NCI-H146 treated with DMSO at 0.1 percent for 48 hours (cell line): Measurements from ENCODE around the gene ZNF766.
"Not testable (repeated sequence)": the region's sequence is repeated elsewhere in the genome, so short reads cannot be mapped to it uniquely, and the experiment has no call there.

Experiments used
- DNase-seq: peaks from one replicate; lab custom pipeline; 2025; ENCODE audit not compliant: unreplicated experiment; lab: John Stamatoyannopoulos, UW

The ZNF766 gene

DNA sequence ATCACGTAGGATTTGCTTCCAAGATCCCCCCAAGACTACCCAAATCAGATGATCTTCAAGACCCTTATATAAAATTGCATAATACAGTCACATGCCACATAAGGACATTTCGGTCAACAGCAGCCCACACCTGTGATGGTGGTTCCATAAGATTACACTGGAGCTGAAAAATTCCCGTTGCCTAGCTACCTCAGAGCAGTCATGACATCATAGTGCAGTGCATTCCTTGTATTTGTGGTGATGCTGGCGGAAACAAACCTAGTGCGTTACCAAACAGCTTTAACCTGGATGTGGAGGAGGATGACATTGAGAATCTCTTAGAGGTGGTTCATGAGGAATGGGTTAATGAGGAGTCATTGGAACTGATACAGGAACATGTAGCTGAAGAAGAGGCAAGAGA is 4.8 kb downstream of the ZNF766 start:
- no peak for DNase-seq

DNA sequence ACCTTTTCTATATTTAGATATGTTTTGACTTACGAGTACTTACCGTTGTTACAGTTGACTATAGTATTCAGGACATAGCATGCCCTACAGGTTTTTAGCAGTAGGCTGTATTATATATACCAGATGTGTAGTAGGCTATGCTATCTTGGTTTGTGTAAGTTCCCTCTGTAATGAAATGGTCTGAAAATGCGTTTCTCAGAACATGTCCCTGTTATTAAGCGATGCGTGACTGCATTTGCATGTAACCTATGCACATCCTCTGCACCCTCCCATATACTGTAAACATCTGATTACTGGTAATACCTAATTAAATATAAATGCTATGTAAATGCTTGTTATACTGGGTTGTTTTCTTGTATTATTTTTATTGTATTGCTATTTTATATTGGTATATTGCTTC is 6.6 kb downstream of the ZNF766 start:
- DNase-seq: no peak

DNA sequence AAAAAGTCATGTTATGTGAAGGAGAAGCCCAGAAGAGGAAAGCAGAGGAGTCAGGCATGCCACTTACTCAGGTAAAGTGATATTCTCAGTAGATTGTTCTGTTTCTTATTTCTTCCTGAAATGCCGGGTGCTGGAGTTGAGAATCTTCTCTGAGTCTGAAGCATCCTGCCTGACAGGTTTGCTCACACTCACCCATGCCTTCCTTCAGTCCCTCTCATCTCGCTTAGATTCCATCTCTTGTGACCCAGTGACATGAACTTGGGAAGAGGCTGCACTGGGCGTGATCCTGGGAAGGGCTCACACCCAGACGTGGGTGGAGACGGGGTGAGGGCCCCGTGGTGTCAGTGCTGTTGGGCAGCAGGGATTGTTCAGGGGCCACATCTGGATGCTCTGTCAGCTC is 8.1 kb downstream of the ZNF766 start:
- DNase-seq: no peak

DNA sequence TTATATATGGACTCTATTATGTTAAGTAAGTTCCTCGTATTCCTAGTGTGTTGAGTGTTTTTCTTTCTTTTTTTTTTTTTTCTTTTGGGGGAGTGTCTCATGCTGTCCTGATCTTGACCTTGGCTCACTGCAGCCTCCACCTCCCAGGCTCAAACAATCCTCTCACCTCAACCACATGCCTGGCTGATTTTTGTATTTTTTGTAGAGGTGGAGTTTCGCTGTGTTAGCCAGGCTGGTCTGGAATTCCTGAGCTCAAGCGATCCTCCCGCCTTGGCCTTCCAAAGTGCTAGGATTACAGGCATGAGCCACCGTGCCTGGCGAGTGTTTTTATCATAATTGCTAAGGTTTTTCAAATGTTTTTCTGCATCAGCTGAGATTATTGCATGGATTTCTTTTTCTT is 16.9 kb downstream of the ZNF766 start:
- no peak for DNase-seq

DNA sequence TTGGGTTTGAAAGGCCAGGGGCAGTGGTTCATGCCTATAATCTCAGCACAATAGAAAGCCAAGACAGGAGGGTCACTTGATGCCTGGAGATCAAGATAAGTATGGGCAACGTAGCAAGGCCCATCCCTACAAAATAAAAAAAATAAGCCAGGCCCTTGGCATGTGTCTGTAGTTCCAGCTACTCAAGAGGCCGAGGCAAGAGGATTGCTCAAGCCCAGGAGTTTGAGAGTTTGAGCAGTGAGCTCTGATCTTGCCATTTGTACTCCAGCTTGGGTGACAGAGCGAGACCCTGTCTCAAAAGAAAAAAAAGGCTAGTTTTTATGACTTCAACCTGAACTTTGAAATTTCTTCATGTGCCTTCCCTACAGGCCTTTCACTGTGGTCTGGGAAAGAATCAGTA is 22.4 kb downstream of the ZNF766 start:
- no peak for DNase-seq

DNA sequence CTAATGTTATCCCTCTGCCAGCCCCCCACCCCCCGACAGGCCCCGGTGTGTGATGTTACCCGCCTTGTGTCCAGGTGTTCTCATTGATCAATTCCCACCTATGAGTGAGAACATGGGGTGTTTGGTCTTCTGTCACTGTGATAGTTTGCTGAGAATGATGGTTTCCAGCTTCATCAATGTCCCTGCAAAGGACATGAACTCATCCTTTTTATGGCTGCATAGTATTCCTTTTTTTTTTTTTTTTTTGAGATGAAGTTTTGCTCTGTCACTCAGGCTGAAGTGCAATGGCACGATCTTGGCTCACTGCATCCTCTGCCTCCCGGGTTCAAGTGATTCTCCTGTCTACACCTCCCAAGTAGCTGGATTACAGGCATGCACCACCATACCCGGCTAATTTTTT is 23.6 kb downstream of the ZNF766 start:
- DNase-seq: not testable (repeated sequence)

DNA sequence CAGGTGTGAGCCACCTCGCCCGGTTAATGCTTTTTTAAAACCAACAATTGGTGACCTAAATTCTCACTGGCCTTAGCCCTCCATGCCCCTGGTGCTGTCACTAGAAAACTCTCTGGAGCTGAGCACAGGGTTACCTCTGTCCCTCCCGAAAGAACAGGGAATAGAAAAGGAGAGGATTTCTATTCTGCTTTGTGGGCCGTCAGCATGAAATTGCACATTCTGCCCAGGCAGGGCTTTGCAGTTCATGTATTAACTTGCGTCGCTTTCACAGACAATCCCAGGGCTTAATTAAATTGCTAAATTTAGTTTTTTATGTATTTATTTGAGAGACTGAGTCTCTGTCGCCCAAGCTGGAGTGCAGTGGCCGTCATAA is 27.0 kb downstream of the ZNF766 start:
- no peak for DNase-seq

DNA sequence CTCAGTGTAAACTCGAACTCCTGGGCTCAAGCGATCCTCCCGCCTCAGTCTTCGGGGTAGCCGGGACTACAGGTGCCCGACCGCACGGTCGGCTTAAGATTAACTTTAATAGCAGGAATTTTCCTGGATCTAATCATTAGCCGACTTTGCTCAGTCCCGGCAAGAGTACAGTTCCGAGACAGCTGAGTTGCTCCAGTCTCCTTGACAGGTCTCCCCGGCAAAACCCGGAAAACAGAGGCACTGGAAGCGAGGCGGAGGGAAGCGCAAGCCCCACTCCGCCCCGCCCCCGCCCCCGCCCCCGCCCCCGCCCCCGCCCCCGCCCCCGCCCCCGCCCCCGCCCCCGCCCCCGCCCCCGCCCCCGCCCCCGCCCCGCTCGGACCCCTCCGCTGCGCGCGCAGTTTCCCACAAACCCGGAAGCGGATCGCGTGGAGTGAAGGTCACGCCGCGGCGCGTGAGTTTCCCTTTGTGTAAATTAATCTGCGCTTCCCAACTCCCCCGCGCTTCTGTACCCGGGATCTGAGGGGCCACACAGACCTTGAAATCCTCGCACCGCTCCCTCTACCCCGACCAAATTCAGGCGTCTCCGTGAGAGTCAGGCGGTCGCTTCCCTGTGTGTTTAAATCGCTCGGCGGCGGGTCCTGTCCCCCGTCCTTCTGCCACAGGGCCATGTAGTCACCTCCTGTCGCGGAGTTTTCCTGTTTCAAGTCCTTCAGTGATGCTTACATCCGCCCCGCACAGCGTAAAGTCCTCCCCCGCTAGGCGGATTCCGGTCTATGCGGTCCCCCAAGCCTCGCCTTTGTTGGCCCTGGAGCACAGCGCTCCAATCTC is 27.6 kb downstream of the ZNF766 start, which contains the start of gene ZNF480:
TSS of gene ZNF480 (plus strand) at position 397 of the 828 bp plus-strand sequence. CDS start 3,244 bp downstream, outside the sequence.
- DNase-seq: peak; percentile 80

DNA sequence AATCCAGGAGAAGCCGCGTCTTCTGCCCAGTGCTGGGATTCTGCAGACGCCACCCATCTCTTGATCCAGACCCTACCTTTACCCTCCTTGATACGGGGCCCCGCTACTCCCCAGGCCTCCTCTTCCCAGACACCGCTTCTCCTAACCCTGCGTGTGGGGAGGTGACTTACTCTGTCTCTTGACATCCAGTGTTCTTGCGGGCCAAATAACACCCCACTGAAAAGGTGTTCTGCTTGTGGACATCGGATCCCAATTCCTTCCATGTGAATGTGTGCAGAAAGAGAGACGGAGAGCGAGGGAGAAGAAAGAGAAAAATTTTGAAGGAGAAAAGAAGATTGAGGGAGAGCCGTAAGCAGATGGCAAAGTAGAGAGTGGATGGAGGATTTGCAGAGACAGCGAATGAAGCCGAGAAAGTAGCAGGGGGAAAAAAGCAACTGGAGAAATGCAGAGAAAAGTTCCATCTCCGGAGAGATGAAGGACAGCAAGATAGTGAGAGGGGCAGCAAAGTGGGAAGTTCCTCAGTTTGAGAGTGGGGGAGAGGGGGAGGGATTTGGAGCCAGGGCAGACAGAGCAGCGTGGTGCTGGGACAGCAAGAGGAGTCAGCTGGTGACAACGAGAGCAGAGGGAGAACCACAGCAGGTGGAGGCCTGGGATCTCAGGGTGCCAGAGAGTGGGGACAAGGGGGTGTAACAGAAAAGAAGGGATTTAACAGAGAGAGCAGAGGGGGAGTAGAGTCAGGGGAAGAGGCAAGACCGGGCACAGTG is 28.4 kb downstream of the ZNF766 start:
- peak; percentile 6 for DNase-seq

DNA sequence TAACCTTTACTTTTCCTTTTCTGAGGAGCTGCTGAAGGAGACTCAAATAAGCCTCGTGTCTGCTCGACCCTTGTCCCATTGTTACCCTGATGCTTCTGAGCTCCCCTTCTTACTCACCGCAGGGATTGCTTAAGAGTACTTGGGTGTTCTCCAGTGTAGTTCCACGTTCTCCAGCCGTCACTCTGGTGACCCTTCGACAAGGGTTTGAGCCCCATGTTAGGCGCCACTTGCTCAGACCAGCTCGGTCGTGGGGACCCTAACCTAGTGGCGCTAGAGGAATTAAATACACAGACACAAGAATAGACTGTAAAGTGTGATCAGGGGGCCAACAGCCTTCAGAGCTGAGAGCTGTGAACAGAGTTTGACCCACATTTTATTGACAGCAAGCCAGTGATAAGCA is 37.9 kb downstream of the ZNF766 start:
- no peak for DNase-seq

DNA sequence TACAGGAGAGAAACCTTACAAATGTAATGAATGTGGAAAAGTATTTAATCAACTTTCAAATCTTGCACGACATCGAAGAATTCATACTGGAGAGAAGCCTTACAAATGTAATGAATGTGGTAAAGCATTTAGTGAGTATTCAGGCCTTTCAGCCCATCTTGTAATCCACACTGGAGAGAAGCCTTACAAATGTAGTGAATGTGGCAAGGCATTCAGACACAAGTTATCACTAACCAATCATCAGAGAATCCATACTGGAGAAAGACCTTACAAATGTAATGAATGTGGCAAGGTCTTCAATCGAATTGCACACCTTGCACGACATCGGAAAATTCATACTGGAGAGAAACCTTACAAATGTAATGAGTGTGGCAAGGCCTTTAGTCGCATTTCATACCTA is 53.0 kb downstream of the ZNF766 start:
- DNase-seq: no peak

DNA sequence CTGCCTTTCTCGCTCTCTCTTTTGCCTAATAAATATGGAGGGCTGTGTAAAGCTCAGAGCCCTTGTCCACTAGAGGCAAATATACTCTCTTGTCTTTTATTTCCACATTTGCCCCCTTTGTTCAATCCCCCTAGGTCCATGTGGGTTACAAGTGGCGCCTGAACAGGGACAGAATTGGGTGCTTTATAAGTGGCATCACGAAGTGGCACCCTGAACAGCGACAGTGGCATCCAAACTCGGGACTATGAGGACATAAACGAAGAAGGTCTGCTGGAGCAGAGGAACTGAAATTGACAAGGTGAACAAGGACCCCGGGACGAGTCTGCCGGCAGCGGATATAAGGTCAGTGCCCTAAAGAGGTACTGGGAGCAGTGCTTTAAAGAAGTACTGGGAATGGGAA is 62.4 kb downstream of the ZNF766 start:
- no peak for DNase-seq

DNA sequence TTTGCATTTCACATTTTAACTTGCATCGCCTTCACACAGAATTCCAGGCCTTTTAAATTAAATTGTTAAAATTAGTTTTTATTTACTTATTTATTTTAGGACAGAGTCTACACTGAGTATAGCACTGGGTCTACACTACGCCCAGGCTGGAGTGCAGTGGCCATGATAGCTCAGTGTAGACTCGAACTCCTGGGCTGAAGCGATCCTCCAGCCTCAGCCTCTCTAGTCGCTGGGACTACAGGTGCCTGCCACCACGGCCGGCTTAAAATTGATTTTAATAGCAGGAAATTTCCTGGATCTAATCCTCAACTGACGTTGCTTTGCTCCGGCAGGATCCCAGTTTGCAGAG is 66.4 kb downstream of the ZNF766 start:
- no peak for DNase-seq

DNA sequence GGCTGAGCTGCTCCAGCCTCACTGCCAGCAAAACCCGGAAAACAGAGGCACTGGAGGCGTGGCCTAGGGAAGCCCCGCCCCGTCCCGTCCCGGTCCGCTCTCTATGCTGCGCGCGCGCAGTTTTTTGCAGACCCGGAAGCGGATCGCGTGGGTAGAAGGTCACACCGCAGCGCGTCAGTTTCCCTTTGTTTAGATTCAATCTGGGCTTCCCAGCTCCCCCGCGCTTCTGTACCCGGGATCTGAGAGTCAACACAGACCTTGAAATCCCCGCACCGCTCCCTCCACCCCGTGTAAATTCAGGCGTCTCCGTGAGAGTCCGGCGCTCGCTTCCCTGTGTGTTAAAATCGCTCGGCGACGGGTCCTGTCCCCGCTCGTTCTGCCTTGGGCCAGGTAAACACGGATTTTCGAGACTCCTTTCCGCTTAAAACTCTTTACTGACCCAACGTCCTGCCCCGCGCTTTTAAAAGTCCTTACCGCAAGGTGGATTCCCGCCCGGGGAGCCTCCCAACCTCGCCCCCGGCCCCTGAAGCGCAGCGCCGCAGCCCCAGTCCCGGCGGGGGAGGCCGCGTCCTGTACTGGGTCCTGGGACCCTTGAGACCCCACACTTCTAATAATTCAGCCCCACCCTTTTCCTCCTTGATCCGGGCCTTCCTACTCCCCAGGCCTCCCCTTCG is 66.9 kb downstream of the ZNF766 start, which contains the start of gene ZNF610:
TSS of gene ZNF610 (plus strand) at position 127 of the 674 bp plus-strand sequence. CDS start 12,930 bp downstream, outside the sequence.
- peak; percentile 65 for DNase-seq

DNA sequence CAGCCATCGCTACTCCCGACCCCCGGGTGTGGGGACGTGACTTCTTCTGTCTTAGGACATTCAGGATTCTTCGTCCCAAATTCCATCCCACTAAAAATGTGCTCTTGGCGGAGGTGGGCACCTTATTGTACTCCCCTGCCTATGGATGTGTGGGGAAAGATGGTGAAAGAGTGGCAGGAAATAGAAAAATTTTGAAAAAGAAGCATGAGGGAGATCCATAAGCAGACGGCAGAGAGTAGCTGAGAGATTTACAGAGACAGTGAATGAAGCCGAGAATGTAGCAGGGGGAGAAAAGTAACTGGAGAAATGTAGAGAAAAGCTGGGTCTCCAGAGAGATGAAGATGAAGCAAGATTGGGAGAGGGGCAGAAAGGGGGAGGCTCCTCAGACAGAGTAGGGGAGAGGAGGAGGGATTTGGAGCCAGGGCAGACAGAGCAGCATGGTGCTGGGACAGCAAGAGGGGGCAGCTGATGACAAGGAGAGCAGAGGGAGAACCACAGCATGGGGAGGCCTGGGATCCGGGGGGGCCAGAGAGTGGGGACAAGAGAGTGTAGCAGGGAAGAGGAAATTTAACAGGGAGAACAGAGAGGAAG is 67.5 kb downstream of the ZNF766 start:
- DNase-seq: no peak

DNA sequence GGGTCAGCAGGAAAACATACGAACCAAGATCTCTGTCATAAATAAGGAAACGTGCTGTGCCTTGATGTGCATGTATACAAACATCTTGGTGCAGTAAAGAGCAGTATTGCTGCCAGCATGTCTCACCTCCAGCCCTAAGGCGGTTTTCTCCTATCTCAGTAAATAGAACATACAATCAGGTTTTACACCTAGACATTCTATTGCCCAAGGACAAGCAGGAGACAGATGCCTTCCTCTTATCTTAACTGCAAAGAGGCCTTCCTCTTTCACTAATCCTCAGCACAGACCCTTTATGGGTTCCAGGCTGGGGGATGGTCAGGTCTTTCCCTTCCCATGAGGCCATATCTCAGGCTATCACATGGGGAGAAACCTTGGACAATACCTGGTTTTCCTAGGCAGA is 69.6 kb downstream of the ZNF766 start:
- not testable (repeated sequence) for DNase-seq

DNA sequence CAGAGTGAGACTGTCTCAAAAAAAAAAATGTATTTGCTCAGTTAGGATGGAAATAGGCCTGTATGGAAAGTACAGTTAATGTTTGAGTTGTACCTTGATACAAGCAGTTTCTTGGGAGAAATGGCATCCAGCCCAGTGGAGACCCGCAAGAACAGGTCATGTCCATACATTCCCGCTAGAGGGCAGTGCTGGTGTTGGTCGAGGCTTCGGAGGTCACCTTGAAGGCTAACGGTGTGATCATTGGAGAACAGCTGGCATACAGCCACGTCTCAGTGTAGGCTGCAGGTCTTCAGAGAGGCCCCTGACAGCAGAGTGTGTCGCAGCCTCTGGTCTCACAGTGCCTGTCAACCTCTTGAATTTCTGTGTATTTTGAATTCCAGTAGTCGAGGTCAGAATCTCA is 74.2 kb downstream of the ZNF766 start:
- peak; percentile 55 for DNase-seq

DNA sequence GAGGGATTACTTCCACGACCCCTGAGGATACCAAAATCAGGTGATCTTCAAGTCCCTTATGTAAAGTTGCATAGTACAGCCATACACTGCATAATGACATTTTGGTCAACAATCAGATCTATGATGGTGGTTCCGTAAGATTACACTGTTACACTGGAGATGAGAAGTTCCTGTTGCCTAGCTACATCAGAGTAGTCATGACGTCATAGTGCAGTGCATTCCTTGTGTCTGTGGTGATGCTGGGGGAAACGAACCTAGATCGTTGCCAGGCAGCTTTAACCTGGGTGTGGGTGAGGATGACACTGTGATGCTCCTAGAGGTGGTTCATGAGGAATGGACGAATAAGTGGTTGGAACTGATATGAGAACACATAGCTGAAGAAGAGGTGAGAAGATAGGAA is 75.8 kb downstream of the ZNF766 start:
- no peak for DNase-seq
